GM21360 (cell line): ENCODE measurements around the gene CEP95.
"Not testable (repeated sequence)": the region's sequence is repeated elsewhere in the genome, so short reads cannot be mapped to it uniquely, and the experiment has no call there.

Experiments used
- ATAC-seq: cut with Tn5 transposase; IDR thresholded peaks from one replicate; pipeline ENCODE4 v1.9.1; 2021; ENCODE audit warnings: mild to moderate bottlenecking, moderate library complexity; ENCODE audit not compliant: unreplicated experiment

CEP95 gene, protein sequence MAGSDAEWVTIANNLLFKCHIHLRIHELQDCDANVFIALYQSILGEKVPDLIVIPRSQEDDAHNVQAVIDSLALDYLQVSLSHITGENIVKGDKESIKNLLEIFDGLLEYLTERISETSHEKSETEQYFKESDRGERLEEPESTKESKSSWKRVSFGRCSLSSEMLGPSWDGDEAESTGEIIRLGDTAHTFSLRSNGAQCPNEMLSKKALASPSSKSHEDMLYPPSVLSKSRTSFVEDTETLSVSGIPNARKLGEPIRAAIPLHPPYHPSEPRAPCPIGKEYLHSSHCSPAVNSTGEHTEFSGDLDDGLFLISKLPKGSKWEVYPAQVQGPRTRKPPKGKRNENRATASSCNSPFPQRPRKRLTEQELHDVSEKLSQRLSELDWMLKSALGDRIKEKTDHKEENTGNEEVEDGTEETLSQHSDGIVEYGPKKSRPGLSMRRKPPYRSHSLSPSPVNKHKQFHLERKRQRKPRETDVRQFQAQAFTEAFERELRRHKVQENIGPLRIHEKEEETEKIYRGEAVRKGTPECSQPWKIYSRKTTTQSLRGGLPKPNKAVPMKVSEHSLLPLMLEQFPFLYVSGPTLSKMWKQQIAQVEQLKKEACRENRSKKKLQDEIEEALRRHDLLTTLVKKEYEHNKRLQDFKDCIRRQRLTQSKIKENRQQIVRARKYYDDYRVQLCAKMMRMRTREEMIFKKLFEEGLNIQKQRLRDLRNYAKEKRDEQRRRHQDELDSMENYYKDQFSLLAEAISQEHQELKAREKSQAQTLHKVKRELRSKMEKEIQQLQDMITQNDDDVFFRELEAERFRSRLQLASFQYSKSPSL

DNA sequence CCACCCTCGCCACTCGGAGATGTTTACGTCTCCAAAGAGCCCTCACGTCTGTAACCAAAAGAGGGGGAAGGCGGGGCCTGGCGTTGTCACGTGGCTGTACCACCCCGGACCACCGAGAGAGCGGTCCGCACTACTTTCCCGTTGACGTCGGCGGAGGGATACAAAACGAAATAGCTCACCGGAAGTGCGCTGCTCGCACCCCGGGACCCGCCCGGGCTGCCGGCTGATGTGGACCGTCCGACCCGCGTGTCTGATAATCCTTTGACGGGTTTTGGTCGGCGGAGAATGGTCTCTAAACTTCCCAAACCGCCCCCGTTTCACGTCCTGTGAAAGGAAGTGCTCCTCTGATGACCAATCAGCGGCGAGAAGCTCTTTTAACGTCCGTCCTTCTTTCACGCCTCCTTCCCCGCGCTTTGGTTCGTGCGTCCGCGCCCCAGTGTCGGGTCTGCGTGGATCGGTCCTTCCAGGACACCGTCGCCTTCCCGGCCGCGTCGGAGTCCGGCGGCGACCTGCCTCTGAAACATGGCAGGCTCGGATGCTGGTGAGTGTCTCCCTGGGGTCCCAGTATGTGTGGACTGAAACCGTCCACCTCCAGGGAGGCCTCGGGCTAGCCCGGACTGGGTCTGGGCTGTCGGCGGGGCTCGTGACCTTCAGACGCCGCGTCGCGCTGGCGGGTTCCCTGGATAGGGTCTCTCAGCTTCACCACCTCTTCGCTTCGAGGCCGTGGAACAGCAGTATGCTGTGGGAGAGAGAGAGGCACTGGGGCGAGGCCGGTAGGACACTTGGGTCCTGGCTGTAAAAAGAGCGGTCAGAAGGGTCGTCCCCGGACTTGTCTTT is at the start of gene CEP95:
TSS of gene CEP95 (plus strand) at position 402 of the 837 bp plus-strand sequence. CDS start at position 523, 121 bp downstream.
- peak; percentile 42 for ATAC-seq

DNA sequence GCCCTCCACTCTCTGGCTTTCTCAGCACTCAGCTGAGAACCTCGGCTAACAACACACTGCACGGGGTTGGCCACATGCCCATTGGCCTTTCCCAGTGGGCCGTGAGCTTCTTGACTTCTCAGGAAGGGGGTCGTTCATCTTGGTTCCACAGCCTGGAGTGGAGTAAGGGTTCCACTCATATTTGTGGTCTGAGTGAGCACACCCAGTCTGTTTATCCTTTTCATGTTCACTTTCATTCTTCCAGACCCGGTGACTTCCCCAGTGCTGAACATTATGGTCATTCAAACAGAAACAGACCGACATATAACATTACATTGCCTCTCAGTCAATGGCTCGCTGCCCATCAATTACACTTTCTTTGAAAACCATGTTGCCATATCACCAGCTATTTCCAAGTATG is 49.6 kb upstream of the CEP95 start:
- ATAC-seq: no peak

DNA sequence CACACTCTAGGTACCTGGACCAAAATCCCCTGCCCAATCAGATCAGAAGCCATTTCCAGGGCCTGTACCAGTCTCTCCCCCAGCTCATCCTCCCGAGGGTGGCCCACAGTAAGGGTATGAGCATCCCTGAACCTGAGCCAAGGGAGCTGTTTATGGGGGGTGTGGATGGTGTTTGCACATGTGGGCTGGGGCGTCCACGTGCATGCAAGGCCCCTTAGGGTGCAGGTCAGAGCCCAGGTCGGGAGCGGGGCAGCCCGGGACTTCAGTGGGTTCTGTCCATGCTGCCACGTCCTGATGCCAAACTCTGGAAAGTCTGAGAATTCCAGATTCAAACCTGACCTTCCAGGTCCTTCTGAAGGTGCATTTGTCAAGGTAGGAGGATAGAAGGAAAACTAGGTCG is 48.0 kb upstream of the CEP95 start:
- ATAC-seq: no peak

DNA sequence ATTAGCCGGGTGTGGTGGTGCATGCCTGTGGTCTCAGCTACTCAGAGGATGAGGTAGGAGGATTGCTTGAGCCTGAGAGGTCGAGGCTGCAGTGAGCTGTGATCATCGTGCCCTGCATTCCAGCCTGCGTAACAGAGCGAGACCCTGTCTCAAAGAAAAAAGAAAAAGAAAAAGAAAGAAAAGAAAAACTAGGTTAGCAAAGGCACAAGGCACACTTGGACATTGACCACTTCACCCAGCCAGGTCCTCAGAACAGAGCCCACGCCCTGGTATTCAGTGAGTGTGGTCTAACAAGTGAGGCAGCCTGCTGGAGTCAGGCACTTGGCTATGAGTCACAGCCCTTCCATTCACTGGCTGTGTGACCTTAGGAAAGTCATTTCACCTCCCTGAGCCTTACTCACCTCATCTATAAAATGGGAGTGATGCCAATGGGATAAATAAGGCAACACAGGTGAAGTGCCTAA is 47.5 kb upstream of the CEP95 start:
- no peak for ATAC-seq

DNA sequence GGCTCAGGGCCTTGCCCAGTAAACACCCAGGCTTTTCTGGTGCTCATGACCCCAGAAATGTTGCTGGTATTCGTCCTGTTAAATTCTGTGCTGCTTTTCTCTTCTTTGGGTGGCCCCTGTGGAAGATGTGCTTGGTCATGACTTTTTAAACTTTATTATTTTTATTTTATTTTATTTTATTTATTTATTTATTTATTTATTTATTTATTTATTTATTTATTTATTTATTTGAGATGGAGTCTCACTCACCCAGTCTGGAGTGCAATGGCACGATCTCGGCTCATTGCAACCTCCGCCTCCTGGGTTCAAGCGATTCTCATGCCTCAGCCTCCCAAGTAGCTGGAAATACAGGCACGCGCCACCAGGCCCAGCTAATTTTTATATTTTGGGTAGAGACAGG is 47.0 kb upstream of the CEP95 start:
- ATAC-seq: not testable (repeated sequence)

DNA sequence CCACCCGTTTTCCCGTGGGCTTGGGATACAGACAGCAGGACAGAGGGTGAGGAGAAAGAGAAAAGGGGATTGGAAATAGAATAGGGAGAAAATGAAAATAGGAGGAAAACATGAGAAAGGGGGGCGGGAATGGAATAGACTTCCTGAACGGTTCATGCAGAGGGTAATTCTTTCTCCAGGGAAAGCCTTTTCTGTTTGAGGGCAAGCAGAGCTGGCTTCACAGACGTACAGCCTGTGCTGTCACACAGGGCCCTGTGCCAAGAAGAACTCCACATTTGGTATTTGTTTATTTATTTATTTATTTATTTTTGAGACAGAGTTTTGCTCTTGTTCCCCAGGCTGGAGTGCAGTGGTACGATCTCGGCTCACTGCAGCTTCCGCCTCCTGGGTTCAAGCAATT is 45.8 kb upstream of the CEP95 start:
- ATAC-seq: no peak

DNA sequence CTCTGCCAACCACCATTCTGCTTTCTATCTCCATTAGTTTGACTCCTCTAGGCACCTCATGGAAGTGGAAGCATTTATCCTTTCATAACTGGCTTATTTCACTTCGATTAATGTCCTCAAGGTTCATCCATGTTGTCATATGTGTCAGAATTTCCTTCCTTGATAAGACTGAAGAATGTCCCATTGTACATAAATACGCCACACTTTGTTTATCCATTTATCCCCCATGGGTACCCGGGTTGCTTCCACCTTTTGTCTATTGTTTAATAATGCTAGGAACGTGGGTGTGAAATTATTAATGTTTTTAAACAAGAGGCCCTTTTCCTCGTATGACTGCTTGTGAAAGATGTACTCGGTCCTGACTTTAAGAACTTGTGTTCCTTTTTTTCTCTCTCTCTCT is 45.0 kb upstream of the CEP95 start:
- no peak for ATAC-seq

DNA sequence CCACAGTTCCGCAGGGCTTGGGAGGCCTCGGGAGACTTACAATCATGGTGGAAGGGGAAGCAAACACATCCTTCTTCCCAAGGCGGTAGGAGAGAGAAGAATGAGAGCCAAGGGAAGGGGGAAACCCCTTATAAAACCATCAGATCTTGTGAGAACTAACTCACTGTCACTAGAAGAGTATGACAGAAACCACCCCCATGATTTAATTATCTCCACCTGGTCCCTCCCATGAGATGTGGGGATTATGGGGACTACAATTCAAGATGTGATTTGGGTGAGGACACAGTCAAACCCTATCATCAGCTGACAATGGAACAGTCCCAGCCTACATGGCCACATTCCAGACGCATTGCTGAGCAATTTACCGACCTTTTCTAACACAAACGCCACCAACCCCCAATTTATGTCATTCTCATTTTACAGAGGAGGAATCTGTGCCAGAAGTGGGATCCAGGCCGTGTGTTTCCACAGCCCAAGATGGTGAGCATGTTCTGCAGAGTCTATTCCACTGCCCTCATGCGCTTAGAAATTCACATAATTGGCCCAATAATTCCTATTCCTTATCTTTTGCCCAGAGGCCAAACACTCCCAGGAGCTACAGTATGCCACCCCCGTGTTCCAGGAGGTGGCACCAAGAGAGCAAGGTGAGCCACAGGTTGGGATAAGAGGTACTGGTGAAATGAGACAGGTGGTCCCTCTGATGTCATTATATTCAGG is 40.6 kb upstream of the CEP95 start:
- no peak for ATAC-seq

DNA sequence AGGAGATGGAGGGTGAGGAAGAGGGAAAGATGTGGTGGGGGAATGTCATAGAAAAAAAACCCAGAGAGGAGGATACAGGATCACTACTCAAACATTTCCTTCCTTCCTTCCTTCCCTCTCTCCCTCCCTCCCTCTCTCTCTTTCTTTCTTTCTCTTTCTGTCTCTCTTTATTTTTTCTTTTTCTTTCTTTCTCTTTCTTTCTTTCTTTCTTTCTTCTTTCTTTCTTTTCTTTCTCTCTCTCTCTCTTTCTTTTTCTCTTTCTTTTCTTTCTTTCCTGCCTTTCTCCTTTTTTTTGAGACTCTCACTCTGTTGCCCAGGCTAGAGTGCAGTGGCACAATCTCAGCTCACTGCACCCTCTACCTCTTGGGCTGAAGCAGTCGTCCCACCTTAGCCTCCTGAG is 39.9 kb upstream of the CEP95 start:
- ATAC-seq: not testable (repeated sequence)

DNA sequence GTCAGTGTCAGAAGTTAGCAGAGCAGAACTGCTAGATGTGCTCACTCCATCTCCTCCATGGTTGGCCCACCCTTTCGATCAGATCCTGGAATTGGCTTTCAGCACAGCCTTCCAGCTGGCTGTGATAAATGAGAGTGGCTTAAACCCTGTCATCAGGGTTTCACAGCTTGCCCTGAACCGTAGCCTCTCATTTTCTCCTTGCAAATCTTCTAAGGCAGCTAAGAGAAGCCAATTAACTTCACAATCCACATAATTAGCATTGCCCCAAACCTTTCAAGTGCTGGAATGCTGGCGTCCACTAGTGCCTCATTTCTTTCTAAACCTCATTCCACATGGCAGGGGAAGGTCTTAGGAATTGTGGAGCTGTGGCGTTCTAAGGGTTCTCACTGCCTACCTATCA is 36.2 kb upstream of the CEP95 start:
- ATAC-seq: no peak

DNA sequence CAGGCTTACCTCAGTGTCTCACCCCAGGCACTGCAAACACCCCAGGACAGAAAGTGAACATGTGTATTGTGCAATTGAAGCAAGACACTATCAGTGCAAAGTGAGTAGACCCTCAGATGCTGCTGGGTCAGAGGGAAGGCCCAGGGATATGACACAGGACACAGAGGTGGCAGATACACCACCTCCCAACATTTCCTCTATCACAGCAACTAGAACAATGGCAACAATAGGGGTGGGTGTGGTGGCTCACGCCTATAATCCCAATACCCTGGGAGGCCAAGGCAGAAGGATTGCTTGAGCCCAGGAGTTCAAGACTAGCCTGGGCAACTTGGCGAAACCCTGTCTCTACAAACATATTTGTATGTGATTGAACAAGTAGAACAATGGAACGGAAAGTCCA is 35.3 kb upstream of the CEP95 start:
- ATAC-seq: no peak

DNA sequence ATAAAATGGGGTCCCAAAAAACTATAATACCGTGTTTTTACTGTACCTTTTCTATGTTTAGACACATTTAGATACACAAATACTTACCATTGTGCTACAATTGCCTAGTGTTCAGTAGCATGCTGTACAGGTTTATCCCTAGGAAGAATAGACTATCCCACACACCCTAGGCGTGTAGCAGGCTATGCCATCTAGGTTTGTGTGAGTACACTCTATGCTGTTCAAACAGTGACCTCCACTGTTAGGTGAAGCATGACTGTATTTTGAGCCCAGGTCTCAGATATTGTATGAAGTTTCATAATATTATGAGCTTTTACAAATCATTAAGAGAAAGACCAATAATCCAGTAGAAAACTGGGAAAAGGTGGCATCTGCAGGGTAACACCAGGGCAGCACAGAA is 34.2 kb upstream of the CEP95 start:
- no peak for ATAC-seq

DNA sequence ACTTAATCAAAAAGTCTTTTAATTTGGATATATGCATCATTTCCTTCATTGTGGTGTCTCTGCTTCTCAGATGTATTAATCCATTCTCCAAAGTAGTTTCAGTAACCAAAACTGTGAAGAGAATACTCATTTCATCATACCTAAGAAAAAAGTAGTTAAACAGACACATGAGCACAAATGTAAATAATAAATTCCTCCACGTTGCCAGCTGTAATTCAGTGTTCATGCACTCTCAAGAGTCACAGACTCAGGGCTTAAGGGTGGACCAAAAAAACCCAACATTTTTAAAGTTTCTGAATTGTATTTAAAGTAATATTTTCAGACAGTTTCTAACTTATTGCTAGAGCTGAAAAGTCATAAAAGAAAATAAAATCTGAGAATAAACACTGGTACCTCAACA is 28.9 kb upstream of the CEP95 start:
- ATAC-seq: no peak

DNA sequence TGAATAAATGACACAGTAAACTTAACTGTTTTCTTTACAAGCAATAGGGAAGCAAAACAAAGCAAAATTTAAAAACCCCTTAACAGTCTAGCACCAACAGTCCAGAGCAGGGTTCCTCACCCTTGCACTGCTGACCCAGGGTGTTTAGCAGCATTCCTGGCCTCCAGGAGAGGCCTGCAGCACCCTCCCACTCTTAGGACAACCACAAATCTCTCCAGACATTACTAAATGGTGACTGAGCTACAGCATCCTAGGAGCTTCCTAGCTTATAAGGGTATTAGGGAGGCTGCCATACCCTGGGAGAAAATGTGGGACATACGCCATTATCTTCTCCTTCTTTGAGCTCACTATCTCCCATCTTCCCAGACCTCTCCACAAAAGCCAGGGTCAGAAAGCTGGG is 25.8 kb upstream of the CEP95 start:
- ATAC-seq: no peak

DNA sequence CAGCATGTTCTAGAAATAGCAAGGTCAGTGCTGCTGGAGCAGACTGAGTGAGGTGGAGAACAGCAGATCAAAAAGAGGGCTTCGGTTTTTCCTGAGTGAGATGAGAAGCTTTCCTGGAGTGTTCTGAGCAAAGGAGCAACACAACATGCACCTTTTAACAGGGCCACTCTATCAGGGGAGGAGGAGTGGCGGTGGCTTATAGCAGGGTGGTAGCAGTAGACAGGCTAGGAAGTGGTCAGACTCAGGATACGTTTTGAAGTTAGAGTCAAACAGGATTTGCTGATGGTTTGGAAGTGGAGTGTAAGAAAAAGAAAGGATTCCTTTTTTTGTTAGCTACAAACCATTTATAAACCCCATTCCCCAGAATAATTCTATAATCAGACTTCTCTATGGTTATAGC is 22.4 kb upstream of the CEP95 start:
- no peak for ATAC-seq

DNA sequence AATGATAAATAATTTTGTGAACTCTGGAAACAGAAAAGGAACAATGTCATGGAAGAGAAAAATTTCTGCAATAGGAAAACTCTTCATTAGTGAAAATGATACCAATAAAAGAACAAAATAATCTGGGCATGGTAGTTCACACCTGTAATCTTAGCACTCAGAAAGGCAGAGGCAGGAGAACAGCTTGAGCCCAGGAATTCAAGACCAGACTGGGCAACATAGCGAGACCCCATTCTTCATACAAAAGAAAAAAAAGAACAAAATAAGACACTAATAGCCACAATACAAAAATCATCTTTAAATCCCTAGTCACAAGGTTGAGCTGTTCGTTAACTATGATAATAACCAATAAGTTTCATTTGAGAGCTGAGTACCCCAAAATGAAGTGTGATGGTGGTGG is 18.5 kb upstream of the CEP95 start:
- no peak for ATAC-seq

DNA sequence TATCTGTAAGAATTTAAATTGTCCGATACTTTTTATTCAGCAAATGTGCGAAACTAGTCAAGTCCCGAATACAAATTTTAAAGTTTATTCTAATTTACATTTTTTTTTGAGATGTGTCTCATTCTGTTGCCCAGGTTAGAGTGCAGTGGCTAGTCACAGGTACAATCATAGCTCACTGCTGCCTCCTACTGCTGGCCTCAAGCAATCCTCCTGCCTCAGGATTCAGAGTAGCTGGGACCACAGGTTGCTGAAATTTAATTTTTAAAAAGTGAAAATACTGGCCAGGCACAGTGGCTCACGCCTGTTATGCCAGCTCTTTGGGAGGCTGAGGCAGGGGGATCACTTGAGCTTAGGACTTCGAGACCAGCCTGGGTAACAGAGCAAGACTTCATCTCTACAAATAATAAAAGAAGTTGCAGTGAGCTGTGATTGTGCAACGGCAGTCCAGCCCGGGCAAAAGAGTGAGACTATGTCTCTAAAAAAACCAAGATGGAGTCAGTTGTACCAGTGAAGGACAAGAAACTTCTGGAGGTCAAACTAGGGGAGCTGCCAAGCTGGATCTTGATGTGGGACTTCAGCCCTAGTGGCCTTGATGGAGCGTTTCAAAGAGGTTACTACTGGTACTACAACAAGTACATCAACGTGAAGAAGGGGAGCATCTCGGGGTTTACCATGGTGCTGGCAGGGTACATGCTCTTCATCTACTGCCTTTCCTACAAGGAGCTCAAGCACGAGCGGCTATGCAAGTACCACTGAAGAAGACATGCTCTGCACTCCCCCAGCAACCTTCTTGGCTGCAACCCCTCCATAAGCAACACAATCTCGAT is 15.5 kb upstream of the CEP95 start:
- ATAC-seq: no peak

DNA sequence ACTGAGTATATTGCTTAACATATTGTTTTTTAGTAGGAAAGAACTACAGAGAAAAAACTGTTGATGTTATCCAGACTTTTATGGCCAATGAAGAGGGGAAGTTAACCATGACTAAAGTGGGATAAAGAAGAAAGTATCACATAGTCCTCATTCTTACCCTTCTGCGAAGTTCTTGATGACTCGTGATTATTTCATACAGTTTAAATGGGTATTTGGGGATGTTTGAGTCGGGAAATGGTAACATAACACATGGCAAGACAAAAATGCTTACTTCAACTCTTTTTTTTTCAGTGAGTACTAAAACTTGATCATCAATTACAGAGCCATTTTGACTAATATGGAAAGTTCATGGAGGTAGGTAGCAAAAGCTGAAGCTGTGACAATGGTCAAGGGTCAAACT is 14.8 kb upstream of the CEP95 start:
- no peak for ATAC-seq

DNA sequence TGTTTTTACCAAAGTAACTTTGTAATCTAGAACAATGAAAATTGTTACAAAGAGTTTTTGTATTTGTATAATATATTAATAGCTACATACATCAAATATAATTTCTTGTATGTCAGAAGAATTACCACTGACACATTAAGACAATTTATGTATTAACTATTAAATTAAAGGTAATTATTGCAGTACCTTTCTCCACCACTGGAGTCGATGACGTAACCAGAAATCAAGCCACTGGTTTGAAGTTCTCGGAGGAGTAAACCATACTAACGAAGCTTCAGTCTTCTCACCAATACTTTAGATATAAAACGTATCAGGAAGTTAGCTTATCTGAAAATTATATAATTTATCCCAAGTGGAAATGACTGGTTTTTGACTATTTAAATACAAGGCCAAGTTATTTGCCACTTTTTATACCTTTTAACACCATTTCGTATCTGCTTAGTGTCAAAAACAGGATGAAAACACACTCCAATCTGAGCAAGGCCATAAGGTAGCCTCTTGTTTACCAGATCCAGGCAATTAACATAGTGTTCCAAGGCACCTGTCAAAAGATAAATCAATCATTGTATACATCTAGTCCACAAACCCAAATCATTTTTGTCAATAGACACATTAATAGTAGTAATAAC is 14.2 kb upstream of the CEP95 start:
- no peak for ATAC-seq
